GM19193 (cell line): ENCODE data around the gene CABP2.

Experiments used
- POLR2A ChIP-seq: IDR thresholded peaks from 4 replicates; pipeline ENCODE4 v1.6.1; 2011; ENCODE audit not compliant: insufficient read depth, insufficient read length; ENCODE audit errors: extremely low read depth

Gene CABP2

DNA sequence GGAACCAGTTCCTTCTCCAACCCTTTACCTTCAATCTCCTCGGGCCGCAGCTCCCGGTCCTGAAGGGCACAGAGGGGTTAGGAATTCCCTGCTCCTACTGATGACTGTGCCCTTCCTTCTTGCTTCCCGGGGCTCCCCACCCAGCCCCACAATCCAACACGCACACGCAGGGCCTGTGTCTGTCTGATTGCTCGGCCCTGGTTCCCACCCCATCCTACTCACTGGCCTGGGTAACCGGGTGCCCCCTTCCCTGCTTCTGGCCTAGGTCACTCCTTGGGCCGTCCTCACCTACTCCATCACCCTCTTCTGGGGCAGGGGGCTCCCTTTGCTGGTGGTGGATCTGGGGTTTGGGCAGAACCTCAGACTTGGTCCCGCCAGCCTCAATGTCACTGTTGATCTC is 1.3 kb downstream of the CABP2 start:
- no peak for TF ChIP-seq POLR2A

GRCh38 chr11:67520856-67521824 is 2.1 kb downstream of the CABP2 start:
- no peak for TF ChIP-seq POLR2A

DNA sequence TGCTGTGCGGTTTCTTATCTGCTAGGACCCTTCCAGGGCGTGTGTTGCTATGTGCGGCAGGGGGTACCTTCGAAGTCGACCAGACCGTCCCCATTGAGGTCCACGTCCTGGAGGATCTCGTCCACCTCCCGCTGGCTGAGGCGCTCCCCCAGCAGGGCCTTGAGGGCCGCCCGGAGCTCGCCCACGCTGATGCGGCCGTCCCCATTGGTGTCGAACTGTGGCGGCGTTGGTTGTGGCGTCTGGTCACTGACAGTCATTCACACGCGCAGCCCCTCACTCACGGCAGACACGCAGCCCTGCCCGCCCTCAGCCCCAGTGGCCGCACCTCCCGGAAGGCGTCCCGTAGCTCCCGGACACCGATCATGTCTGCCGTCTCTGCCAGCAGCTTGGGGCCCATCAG is 3.5 kb downstream of the CABP2 start:
- TF ChIP-seq POLR2A, result no peak

GRCh38 chr11:67517784-67518552 is 5.3 kb downstream of the CABP2 start:
- no peak for TF ChIP-seq POLR2A

DNA sequence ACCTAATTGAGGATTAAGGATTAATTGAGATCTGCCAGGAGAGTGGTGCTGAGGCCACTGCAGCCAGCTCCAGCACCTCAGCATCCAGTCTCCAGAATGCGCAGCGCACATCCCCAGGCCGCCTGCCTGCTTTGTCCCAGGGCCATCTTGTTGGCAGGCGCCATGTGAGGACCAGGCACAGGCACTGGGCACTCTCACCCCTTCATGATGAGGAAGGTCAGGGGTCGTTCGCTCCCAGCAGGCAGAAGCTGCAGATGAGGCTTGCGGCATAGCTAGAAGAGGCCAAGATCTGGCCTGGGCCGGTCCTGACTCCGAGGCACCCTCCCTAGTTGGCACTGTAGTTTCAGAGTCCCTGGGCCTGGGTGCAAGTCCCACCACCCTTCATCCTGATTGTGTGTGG is 6.4 kb downstream of the CABP2 start:
- no peak for TF ChIP-seq POLR2A

DNA sequence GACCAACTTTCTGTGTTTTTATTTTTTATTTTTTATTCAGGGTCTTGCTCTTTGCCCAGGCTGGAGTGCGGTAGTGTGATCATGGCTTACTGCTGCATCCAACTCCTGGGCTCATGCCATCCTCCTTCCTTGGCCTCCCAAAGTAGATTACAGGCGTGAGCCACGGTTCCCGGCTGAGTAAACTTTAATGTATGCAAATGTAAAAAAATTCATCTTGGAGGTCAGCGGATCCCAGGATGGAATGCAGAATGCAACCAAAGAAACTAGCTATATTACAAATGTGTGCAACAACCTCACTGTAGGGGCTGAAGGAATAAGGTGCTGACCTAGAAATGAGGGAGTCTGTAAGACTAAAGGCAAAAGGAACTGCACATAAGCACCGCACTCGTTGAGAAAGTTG is 9.1 kb downstream of the CABP2 start:
- TF ChIP-seq POLR2A, result no peak

DNA sequence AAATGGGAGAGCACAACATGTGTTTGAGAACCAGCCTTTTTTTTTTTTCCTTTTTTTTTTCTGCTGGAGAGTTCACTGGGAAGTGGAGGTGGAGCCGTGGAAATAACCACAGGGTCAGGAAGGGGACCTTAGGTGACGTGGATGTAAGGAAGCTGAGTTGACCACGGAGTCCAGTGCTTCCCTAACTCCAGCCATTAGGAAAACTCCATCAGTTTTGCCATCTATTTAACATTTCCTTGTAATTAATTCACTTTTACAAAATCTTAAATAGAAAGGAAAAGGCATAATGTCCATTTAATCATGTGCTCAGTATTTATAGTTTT is 13.3 kb downstream of the CABP2 start:
- no peak for TF ChIP-seq POLR2A

DNA sequence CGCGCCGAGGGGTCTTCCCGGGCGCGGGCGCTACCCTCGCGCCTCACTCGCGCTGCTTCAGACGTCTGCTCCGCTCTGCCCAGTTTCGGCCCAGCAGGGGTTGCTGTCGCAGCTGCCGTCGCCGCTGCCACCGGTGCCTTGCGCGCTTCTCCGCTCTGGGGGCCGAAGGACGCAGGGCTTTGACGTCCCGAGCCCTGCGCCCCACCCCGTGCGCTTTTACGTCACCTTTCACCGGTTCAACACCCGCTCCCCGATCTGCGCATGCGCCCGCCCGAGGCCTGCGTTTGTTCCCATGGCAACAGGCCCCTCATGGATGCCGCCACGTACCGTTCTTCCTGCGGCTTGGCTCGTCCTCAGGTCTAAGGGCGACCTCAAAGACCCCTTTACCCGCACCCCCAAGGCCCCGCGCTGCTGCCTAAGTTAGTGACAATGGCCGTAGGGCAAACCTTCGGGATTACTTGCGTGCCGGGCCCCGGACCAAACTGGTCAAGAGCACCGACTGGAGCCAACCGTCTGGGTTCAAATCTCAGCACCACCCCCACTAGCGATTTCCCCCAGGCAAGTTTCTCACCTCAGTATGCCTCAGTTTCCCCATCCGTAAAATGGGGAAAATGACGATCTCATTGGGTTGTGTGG is 14.6 kb downstream of the CABP2 start:
- peak; percentile 60 for TF ChIP-seq POLR2A

GRCh38 chr11:67507864-67508485 is 15.3 kb downstream of the CABP2 start, which contains the start of gene CDK2AP2:
Gene CDK2AP2 (minus strand): TSS chr11:67508162. CDS start chr11:67508082, 80 bp downstream.
- TF ChIP-seq POLR2A, result peak; percentile 81

DNA sequence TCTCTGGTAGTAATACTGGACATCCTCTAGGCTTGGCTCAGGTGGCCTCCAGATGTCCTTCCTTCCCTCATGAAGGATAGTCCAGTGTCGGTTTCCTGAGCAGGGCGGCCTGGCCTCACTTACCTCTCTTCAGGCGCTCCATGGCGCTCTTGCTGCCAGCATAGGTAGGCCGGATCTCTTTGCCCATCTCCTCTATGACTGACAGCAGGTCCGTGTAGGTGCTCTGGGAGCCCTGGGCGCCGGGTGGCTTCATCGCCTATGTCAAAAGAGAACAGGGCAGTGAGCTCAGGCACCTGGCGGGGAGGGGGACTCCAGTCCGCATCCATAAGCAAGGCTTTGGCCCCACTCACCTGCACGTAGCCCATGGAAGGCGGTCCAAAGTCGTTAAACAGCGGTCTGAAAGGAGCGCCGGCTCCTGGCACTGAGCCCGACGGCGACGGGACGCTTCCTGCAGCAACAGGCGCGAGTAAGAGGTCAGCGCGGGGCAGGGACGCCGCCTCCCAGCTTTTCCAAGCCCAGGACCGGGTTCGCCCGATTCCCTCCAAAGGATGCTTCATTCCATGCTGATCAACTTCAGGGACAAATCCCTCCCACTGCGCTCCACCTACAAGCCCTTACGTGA is 15.9 kb downstream of the CABP2 start:
- no peak for TF ChIP-seq POLR2A

- no peak for TF ChIP-seq POLR2A
These were observed 16.7 kb downstream of the CABP2 start for GRCh38 chr11:67506426-67507051.

DNA sequence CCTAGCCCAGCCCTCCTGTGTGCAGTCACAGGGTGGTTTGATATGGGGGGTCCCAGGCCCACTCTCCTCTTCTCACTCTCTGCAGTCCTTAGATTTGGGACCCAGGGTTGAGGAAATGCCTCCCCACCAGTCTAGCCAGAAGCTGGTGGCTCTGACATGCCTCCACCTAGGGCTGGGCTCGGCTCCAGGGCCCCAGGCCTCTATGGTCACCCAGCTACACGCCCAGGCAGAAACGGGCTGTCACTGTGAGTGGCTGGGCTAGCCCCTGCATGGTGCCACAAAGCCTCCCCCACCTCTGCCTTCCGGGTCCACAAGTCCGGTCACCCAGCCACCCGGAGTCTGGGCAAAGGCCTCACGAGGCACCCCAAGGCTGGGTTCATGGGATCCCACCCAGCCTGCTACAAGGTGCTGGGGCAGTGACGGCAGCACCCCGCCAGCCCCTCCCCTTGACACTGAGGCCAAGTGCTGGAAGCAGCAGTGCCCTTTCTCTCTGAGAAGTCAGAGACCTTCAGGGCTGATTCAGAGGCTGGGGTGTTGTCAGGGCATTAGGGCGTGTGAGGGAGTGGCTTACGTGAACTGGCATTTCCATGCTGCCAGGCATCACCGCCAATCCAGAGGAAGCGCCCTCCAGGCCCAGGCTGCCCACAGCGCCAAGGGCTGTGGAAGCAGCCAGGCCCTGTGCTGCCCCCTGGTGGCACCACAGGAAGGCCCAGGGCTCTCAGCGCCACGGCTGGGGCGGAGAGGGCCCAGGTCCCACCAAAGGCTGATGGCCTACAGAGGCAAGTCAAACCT is 17.4 kb downstream of the CABP2 start:
- no peak for TF ChIP-seq POLR2A

GRCh38 chr11:67504950-67505581 is 18.2 kb downstream of the CABP2 start, which contains the start of gene PITPNM1:
Gene PITPNM1 (minus strand): TSS chr11:67505363. CDS start chr11:67504180, 1,183 bp downstream.
- TF ChIP-seq POLR2A, result peak; percentile 43
